WI38 (cell line): ENCODE results near the gene FHDC1.

ENCODE experiments used
- H3K4me3 ChIP-seq: 2 replicates; pipeline ENCODE4 v1.5.1; 2011; ENCODE audit warnings: low read depth, mild to moderate bottlenecking, control low read depth, low read length
- TF ChIP-seq, protein P1 (sequence below): IDR thresholded peaks from 2 replicates; pipeline ENCODE4 v1.5.1; 2012; ENCODE audit warnings: low read depth, mild to moderate bottlenecking, control low read depth, low read length

Gene FHDC1

DNA sequence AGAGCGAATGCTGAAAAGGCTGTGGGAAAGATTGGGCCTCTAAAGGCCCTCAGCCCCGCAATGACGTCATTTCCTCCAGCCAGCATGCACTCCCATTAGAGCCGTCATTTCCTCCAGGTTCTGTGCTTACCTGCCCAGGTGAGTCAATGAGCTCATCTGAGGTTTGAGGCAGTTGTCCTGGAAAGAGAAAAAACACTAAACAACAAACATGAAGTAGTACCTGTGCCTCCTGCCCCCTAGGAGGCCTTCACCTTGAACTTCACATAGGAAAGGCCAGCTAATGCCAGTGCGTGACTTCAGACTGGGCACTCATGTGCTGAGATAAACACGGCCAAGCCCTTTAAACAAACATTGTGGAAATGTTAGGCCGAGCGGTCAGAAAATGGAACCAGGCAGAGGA is 55.9 kb downstream of the FHDC1 start:
- no peak overlapping the region for H3K4me3 ChIP-seq
- TF ChIP-seq, protein P1, sequence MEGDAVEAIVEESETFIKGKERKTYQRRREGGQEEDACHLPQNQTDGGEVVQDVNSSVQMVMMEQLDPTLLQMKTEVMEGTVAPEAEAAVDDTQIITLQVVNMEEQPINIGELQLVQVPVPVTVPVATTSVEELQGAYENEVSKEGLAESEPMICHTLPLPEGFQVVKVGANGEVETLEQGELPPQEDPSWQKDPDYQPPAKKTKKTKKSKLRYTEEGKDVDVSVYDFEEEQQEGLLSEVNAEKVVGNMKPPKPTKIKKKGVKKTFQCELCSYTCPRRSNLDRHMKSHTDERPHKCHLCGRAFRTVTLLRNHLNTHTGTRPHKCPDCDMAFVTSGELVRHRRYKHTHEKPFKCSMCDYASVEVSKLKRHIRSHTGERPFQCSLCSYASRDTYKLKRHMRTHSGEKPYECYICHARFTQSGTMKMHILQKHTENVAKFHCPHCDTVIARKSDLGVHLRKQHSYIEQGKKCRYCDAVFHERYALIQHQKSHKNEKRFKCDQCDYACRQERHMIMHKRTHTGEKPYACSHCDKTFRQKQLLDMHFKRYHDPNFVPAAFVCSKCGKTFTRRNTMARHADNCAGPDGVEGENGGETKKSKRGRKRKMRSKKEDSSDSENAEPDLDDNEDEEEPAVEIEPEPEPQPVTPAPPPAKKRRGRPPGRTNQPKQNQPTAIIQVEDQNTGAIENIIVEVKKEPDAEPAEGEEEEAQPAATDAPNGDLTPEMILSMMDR = no peak

GRCh38 chr4:152992466-152992865 is 56.3 kb downstream of the FHDC1 start:
- TF ChIP-seq, protein P1 = no peak
- H3K4me3 ChIP-seq = no peak overlapping the region

- TF ChIP-seq, protein P1 = no peak
- H3K4me3 ChIP-seq = no peak overlapping the region
Observed at GRCh38 chr4:152994038-152994437, 57.9 kb downstream of the FHDC1 start.

GRCh38 chr4:152996111-152996571 is 60.0 kb downstream of the FHDC1 start:
- TF ChIP-seq, protein P1 = no peak
- no peak overlapping the region for H3K4me3 ChIP-seq

DNA sequence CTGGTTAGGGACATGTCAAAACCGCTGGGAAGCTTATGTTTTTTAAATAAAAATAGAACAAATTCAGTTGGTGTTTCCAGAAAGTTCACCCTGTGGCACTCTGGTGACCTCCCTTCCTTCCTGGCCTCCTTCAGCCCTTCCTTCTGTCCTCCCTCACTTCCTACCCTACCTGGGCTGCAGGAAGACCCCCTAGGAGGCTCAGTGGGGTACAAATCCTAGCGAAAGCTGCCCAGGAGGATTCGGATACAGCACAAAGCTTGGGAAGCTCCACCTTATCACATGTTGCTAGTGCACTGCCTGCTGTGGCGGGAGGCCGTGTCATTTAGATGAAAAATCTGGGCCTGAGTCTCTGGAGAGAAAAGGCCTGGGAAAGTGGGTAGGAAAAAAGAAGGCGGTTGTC is 60.5 kb downstream of the FHDC1 start:
- no peak overlapping the region for H3K4me3 ChIP-seq
- TF ChIP-seq, protein P1 = no peak

DNA sequence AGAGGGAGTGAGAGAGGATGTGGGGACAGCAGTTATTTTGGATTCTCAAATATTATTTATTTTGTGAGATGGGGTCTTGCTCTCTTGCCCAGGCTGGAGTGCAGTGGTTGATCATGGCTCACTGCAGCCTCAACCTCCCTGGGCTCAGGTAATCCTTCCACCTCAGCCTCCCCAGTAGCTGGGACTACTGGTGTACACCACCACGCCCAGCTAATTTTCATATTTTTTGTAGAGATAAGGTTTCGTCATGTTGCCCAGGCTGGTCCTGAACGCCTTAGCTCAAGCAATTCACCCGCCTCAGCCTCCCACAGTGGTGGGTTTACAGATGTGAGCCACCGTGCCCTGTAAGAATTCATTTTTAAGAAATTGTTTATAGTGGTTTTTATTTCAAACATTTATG is 61.2 kb downstream of the FHDC1 start:
- TF ChIP-seq, protein P1 = no peak
- no peak overlapping the region for H3K4me3 ChIP-seq

GRCh38 chr4:152997771-152998487 is 61.8 kb downstream of the FHDC1 start:
- TF ChIP-seq, protein P1 = no peak
- H3K4me3 ChIP-seq = no peak overlapping the region
